ENCODE data around the gene ARHGEF2. TPM values are rescaled to one million over a fixed set of nuclear protein-coding genes. Genes with fewer than 3 reads are reported as not detected.

Gene ARHGEF2
- total RNA-seq, 1 experiment from 2014 or later: 167 TPM

DNA sequence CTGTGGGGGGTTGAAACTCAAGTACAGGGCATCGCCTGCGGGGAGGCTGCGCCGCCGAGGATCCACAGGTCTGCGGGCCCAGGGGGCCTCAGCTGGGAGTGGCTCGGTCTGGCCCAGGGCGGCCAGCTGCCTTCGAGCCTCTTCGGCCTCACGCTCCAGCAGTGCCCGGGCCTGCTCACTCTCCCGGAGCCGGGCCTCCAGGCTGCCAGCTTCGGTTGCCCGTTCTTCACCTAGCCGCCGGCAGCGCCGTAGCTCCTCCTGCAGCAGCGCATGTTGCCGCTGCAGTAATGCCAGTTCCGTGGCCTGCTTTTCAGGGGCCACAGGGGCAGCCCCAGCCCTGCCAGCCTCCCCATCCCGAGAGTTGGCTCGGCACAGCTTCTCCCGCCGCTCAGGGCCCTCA, 27.5 kb downstream of the ARHGEF2 start:
- Histone ChIP-seq H3K27me3 (no peaks in the 10 kb centered on the region), H3K9me3 (replicated peaks) (no peaks in the 10 kb centered on the region), H3K4me3 (no peak overlapping the region), H3K4me1 (0 out of 2 replicates have a peak, but pooled peaks cover 4% of the 10 kb centered on the region), H3K36me3 (peaks cover 88% of the 10 kb centered on the region), H3K27ac (no peak overlapping the region)
- no peak for DNase-seq

DNA sequence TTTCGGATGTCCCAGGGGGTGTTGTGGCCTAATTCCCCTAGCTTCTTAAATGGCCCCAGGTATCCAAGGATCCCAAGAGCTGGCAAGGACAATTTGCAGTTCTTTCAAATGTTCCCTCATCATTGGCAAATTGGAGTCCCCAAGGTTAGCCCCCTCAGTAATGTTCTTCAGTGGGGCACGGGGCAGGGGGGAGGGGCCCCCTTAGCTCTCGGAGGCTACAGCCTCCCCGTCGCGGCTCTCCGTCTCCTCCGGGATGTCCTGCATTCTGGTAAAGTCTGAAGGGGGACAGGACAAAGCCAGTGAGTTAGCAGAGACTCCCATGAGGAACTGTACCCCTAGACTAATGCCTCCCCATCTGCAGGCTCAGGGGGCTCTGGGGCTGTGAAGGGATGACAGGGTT, 30.6 kb downstream of the ARHGEF2 start:
- no peaks in the 10 kb centered on the region for H3K9me3 ChIP-seq (replicated peaks)
- no peak overlapping the region for H3K4me3 ChIP-seq

DNA sequence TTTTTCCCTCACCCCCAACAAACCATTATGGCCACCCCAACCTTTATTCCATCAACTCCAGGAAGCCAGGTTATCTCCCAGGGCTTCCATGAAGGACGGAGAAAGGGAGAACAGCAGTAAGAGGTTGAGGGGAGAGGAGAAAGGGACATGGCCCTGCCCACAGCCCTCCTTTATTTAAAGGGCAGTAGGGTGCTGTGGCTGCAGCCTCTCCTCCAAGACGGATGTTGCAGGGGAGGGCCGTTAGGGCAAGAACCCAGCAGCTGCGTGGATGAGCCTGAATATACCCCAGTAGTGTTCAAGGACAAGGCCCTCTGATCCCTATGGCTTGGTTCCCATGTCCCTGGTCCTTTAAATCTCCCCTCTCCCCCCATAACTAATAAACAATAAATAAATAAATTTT, 31.1 kb downstream of the ARHGEF2 start:
- Histone ChIP-seq H3K27me3 (no peaks in the 10 kb centered on the region), H3K36me3 (peaks cover 63% of the 10 kb centered on the region), H3K4me1 (peaks cover 8% of the 10 kb centered on the region)

More for the DNA sequence above, 30.6 kb downstream of the ARHGEF2 start:
- peaks cover 67% of the 10 kb centered on the region for H3K36me3 ChIP-seq
- H3K27ac ChIP-seq: no peak overlapping the region
- H3K4me1 ChIP-seq: peaks cover 8% of the 10 kb centered on the region; the same call in 1 of the 2 replicates
- no peak for DNase-seq
- H3K27me3 ChIP-seq: no peaks in the 10 kb centered on the region

DNA sequence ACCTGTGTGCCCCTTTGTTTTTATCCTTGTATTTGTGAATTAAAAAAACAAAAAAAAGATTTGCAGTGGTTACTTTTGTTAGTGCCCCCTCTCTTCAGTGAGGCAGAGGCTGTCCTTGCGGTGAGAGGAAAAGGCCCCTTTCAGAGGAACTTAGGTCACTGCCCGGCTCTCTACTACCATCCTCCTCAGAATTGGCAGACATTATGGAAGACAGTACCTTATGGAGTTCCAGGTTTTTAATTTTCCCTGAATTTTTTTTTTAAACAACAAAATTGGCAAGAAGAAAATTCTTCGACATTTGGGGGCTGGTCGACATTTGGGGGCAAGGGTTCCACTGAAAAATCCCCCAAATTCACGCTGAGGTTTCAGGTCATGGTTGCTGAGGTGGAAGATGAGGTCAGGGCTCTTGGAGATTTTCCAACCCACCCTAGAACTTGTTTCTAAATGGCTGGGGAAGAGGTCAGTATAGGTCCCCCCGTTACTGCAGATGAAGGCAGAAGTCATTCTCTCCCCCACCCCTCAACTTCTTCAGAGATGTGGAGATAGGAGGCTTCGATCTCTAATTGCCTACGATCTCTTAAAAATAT, 31.6 kb downstream of the ARHGEF2 start:
- Histone ChIP-seq H3K4me1 (peaks cover 14% of the 10 kb centered on the region), H3K27me3 (no peaks in the 10 kb centered on the region), H3K27ac (no peak overlapping the region), H3K9me3 (replicated peaks) (no peaks in the 10 kb centered on the region), H3K36me3 (peaks cover 57% of the 10 kb centered on the region), H3K4me3 (no peak overlapping the region)
- no peak for DNase-seq

More for the DNA sequence above, 31.1 kb downstream of the ARHGEF2 start:
- Histone ChIP-seq H3K9me3 (replicated peaks) (no peaks in the 10 kb centered on the region), H3K4me3 (no peak overlapping the region), H3K27ac (no peak overlapping the region)
- DNase-seq: no peak

DNA sequence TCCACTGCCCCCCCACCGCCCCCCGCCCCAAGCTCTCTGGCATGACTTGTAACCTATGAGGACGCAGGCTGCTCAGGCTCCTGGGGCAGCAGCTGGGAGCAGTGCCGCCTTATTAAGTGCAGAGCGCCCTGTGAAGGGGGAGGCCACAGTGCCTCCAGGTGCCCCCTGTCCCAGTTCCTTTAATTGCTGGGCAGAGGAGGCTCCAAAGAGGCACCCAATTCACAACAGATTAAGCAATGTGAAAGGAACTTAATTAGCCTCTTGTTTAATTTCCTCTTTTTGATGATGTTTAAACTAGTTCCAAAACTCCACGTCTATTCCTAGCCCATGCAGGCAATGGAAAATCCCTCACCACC, 33.9 kb downstream of the ARHGEF2 start:
- Histone ChIP-seq H3K4me1 (peaks cover 33% of the 10 kb centered on the region), H3K27me3 (no peaks in the 10 kb centered on the region), H3K4me3 (no peak overlapping the region), H3K36me3 (peaks cover 36% of the 10 kb centered on the region), H3K9me3 (replicated peaks) (no peaks in the 10 kb centered on the region), H3K27ac (no peak overlapping the region)
- no peak for DNase-seq

DNA sequence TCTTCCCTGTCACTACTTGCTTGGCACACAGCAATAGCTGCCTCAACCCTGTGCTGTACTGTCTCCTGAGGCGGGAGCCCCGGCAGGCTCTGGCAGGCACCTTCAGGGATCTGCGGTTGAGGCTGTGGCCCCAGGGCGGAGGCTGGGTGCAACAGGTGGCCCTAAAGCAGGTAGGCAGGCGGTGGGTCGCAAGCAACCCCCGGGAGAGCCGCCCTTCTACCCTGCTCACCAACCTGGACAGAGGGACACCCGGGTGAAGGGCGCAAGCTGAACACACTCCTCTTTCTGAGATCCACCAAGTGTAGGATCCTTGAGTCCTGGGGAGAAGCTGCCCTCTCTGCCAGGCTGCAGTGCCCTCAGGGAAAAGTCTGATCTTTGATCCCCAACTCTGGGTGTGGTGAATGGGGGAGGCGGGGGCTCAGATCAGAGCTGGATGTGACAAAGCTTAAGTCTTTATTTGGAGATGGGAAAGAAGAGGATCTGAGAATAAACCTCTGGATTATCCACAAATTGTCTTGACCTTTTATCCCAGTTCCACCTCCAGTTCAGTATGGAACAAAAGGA, 35.7 kb downstream of the ARHGEF2 start:
- Histone ChIP-seq H3K36me3 (peaks cover 20% of the 10 kb centered on the region), H3K27ac (no peak overlapping the region), H3K9me3 (replicated peaks) (no peaks in the 10 kb centered on the region), H3K27me3 (no peaks in the 10 kb centered on the region), H3K4me3 (no peak overlapping the region), H3K4me1 (peaks cover 35% of the 10 kb centered on the region)
- DNase-seq: peak in 1 of 2 experiments; percentile 40

DNA sequence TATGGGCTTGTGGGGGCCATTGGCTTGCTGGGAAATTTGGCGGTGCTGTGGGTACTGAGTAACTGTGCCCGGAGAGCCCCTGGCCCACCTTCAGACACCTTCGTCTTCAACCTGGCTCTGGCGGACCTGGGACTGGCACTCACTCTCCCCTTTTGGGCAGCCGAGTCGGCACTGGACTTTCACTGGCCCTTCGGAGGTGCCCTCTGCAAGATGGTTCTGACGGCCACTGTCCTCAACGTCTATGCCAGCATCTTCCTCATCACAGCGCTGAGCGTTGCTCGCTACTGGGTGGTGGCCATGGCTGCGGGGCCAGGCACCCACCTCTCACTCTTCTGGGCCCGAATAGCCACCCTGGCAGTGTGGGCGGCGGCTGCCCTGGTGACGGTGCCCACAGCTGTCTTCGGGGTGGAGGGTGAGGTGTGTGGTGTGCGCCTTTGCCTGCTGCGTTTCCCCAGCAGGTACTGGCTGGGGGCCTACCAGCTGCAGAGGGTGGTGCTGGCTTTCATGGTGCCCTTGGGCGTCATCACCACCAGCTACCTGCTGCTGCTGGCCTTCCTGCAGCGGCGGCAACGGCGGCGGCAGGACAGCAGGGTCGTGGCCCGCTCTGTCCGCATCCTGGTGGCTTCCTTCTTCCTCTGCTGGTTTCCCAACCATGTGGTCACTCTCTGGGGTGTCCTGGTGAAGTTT, 36.4 kb downstream of the ARHGEF2 start:
- Histone ChIP-seq H3K4me1 (peaks cover 35% of the 10 kb centered on the region), H3K36me3 (peaks cover 13% of the 10 kb centered on the region), H3K9me3 (replicated peaks) (no peaks in the 10 kb centered on the region), H3K4me3 (no peak overlapping the region), H3K27me3 (no peaks in the 10 kb centered on the region), H3K27ac (peak overlapping the region; percentile 19)
- peak in 1 of 2 experiments; percentile 19 for DNase-seq

DNA sequence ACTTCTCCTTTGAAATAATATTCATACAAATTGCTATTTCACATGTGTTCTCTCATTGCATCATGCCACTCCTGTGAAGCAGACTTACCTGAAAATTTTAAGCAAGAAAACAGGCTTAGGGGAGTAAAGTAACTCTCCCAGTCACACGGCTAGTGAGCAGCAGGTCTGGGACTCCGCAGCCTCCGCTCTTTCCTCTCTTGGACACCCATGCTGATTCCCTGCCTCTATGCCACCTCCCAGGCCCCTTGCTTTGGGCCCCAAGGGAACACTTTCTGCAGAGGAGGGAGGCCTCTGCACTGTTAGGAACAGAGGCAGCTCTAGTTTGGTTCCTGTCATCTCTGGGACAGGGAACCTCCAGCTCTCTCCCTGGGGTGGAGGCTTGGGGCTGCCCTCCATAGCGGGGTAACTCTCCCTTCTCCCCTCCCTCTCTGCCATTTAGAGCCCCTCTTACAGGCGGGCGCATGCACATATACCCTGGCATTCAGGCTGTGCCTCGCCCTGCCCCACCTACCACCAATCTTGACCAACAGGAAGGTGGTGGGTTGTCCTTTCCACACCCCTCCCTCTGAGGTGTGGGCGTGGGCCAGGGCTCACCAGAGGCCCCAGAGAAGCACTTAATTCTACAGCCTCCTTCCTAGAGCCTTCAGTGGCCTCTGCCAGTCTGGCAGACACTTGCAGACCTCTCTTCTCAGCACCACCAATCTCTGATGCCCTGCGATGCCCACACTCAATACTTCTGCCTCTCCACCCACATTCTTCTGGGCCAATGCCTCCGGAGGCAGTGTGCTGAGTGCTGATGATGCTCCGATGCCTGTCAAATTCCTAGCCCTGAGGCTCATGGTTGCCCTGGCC, 37.1 kb downstream of the ARHGEF2 start, which contains the start of gene RXFP4:
Gene RXFP4, plus strand, starts transcription at position 646 of the 852 bp plus-strand sequence. Its CDS starts 72 bp downstream, at position 718.
- peaks cover 5% of the 10 kb centered on the region for H3K36me3 ChIP-seq
- no peaks in the 10 kb centered on the region for H3K9me3 ChIP-seq (replicated peaks)
- peak; percentile 61 to 70 for DNase-seq
- peak within 1 kb of the TSS; percentile 19 for H3K27ac ChIP-seq
- H3K4me1 ChIP-seq: peaks cover 35% of the 10 kb centered on the region
- no peak within 1 kb of the TSS for H3K4me3 ChIP-seq
- H3K27me3 ChIP-seq: no peaks in the 10 kb centered on the region

DNA sequence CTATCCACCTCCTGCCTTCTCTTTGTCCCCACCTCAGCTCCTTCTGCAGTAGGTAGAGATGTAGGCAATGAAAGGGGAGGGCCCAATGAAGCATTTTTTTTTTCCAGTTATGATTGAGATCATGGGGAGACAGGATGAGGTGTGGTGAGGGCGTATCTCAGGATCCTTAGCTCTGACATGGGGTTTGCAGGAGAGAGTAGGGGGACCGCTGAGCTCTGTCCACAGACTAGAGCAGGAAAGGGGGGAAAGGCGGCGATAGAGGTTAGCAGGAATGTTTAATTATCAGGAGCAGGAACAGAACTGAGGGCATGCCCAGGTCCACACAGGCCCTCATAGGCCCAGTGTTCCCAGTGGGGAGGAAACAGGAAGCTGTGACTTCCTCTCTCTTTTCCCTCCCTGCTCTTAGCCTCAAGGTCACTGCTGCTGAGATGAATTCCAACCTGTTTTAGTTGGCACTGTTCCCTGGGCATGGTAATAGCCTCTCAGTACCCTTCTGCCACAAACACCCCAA, 37.8 kb downstream of the ARHGEF2 start:
- peak; percentile 49 to 76 for DNase-seq
- no peak overlapping the region for H3K4me3 ChIP-seq
- H3K36me3 ChIP-seq: 0 out of 2 replicates have a peak, but pooled peaks cover 1% of the 10 kb centered on the region
- no peaks in the 10 kb centered on the region for H3K9me3 ChIP-seq (replicated peaks)
- peak overlapping the region; percentile 19 for H3K27ac ChIP-seq
- peaks cover 32% of the 10 kb centered on the region for H3K4me1 ChIP-seq
- H3K27me3 ChIP-seq: no peaks in the 10 kb centered on the region

DNA sequence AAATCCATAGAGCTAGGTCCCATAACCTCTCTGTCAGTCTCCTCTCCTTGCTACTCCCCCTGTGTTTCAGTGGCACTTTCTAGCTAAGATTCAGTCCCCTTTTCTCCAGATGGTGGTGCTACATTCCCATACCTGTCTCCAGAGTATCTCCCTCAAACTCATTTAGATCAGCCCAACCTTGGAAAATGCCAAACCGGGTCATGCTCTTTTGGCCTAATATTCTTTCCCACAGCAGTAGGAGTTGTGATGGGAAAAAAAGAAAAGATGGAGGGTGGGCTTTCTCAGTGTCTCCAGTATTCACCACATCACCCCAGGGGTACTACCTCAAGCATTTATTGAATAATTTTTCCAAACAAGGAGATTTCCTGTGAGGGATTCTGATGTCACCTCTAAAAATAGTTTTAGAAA, 40.1 kb downstream of the ARHGEF2 start:
- peak; percentile 57 to 82 for DNase-seq
- Histone ChIP-seq H3K9me3 (replicated peaks) (no peaks in the 10 kb centered on the region), H3K36me3 (peaks cover 4% of the 10 kb centered on the region), H3K27ac (no peak overlapping the region), H3K4me1 (peaks cover 32% of the 10 kb centered on the region), H3K27me3 (no peaks in the 10 kb centered on the region), H3K4me3 (no peak overlapping the region)

DNA sequence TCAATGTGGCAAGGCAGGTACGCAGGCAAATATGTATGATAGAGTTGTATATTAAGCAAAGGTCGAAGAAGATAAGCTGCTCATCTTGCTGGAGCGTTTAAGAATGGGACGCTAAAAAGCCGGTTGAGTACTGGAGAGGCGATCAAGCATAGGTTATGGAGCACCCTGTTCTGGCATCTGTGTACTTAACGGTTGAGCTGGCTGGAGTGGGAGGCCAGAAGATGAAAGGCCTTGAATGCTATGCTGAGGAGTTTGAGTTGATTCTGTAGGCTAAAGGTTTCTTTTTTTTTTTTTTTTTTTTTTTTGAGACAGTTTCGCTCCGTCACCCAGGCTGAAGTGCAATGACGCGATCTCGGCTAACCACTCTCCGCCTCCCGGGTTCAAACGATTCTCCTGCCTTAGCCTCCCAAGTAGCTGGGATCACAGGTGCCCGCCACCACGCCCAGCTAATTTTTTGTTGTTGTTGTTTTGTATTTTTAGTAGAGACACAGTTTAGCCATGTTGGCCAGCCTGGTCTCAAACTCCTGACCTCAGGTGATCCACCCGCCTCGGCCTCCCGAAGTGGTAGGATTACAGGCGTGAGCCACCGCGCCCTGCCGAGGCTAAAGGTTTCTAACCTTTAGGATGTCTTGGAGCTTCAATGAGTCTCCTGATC, 43.3 kb downstream of the ARHGEF2 start:
- Histone ChIP-seq H3K27ac (peak overlapping the region; percentile 72), H3K9me3 (replicated peaks) (no peaks in the 10 kb centered on the region), H3K27me3 (no peaks in the 10 kb centered on the region), H3K4me1 (peaks cover 17% of the 10 kb centered on the region), H3K36me3 (peaks cover 30% of the 10 kb centered on the region), H3K4me3 (peak overlapping the region; percentile 83)
- peak in 1 of 2 experiments; percentile 38 for DNase-seq

DNA sequence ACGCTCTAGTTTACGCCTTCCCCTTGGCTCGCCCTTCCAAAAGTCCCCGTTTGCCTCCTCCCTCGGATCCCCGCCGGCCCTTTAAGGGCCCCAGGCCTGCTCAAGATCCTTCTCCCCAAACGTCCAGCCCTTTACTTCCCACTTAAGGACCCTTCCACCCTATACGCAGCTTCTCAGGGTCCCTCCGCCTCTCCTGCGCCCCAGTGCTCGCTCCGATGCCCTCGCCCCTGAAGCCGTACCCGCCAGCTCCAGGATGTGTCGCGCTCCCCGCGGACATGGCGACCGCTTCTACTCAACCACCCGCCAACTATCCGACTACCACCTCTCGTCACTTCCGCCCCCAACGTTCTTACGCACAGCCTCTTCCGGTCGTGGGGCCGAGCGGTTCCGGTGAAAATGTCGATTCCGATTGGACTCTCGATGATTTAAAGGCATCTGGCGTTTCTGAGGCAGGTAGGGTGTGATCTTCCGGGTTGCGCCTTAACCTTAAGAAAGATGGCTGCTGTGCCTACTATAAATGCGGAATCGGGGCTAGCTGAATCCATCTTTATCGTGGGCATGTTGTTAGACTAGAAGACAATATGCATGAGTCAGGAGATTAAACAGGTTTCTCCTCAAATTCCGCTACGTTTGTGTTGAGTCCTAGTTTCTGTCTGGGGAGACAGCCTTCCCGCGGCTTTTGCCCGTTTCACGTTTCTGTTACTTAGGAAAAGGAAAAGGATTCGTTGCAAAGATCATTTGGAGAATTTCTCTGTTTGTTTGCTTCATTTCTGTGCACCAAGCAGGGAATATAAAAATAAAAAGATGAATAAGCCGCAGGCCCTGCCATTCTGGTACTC, 44.0 kb downstream of the ARHGEF2 start, which contains the start of gene KHDC4:
Gene KHDC4, minus strand, starts transcription at position 317 of the 839 bp plus-strand sequence. Its CDS starts 40 bp downstream, at position 277.
- H3K36me3 ChIP-seq: peaks cover 38% of the 10 kb centered on the region
- no peaks in the 10 kb centered on the region for H3K9me3 ChIP-seq (replicated peaks)
- DNase-seq: peak; percentile 95 to 98
- H3K27ac ChIP-seq: peak within 1 kb of the TSS; percentile 72
- peak within 1 kb of the TSS; percentile 83 for H3K4me3 ChIP-seq
- H3K4me1 ChIP-seq: peaks cover 15% of the 10 kb centered on the region
- H3K27me3 ChIP-seq: no peaks in the 10 kb centered on the region

DNA sequence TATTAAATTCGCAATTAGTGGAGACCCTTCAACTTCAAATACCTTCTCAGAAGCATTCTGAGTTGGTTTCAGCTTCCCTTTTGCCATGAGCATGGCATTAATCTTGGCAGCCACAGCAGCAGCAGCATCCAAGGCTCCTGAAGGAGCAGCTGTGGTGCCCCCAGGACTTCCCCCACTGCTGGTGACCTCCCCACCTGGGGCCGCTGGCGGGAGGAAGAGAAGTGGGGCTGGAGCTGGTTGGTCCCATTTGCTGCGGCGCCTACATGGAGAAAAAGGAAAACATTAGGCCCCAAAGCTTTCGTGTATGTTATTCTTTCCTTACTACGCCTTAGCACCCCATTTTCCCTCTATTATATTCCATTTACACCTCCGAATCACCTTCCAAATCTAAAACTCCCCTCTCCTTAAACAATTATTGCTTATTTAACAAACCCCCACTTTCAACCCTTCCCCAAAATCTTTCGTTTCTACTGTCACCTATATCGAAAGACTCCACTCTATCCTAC, 44.7 kb downstream of the ARHGEF2 start:
- Histone ChIP-seq H3K4me3 (peak overlapping the region; percentile 83), H3K27me3 (no peaks in the 10 kb centered on the region), H3K36me3 (peaks cover 43% of the 10 kb centered on the region), H3K4me1 (peaks cover 15% of the 10 kb centered on the region), H3K9me3 (replicated peaks) (no peaks in the 10 kb centered on the region), H3K27ac (peak overlapping the region; percentile 72)
- peak in 1 of 2 experiments; percentile 22 for DNase-seq

Data from SJCRH30 (cell line).